HCT116 (cell line): ENCODE results near the gene ARPC5. TPM values are rescaled to one million over a fixed set of nuclear protein-coding genes. Genes with fewer than 3 reads are reported as not detected.

Experiments
- ATAC-seq: fragments of 200-7000 bp; cut with Tn5 transposase; 2 replicates; pipeline ENCODE4 v1.9.1; 2020; ENCODE audit warnings: mild to moderate bottlenecking, moderate library complexity
- BruUV-seq: library from RNA; stranded (reverse); fragments of 400-500 nt; replicated peaks from 2 replicates; lab custom pipeline; 2021; lab: Mats Ljungman, UMichigan
- CTCF ChIA-PET: fragments of 300-600 bp; sonication (Branson Sonifier 250); formaldehyde crosslinking; loops from one replicate; lab custom pipeline; 2021; ENCODE audit warnings: antibody characterized with exemption; lab: Charles Lee
- POLR2A ChIA-PET: fragments of 300-600, 350-600 bp; sonication (Branson Sonifier 250); formaldehyde crosslinking; loops from one replicate; lab custom pipeline; 2021; ENCODE audit warnings: antibody characterized with exemption; lab: Charles Lee
- RAD21 ChIA-PET, 2 experiments: fragments of 300-600 bp; sonication (Branson Sonifier 250); formaldehyde crosslinking; loops; one replicate each; lab custom pipeline; 2023; ENCODE audit warnings: low total read pairs in 2 of 2; ENCODE audit not compliant: uncharacterized antibody in 2 of 2, unreplicated experiment in 2 of 2, low non-redundant PET in 1 of 2; lab: Charles Lee
- DNase-seq: peaks from one replicate; pipeline ENCODE4 v3.0.0-alpha.2; 2010; ENCODE audit warnings: low read depth, low spot score
- H2AFZ ChIP-seq: fragments of 200-600 bp; shearing (Covaris generic), sonication (generic); 2 replicates; pipeline ENCODE4 v1.6.1; 2017; ENCODE audit warnings: low read depth, mixed run types, mixed read lengths, antibody characterized with exemption, low read length; ENCODE audit not compliant: poor library complexity, severe bottlenecking
- H3K27ac ChIP-seq: 2 replicates; pipeline ENCODE4 v1.5.1; 2012; ENCODE audit warnings: low read depth, low read length
- H3K27me3 ChIP-seq: fragments of 200-600 bp; sonication (generic); 2 replicates; pipeline ENCODE4 v1.6.1; 2016; ENCODE audit warnings: mixed run types, low read length, mixed read lengths; ENCODE audit not compliant: insufficient read depth
- H3K36me3 ChIP-seq, 2 experiments: fragments of 200-500 bp in 1 of 2; fragments of 200-600 bp in 1 of 2; sonication (Bioruptor generic) in 1 of 2; sonication (generic) in 1 of 2; 2 replicates each; pipeline versions ENCODE4 v1.5.1 to v1.6.1; 2014 to 2016; ENCODE audit warnings: low read length in 2 of 2, inconsistent platforms in 1 of 2, mixed read lengths in 1 of 2, mixed run types in 1 of 2; ENCODE audit not compliant: insufficient read depth in 2 of 2, control insufficient read depth in 1 of 2
- H3K4me1 ChIP-seq, 2 experiments: fragments of 200-600 bp in 1 of 2; sonication (generic) in 1 of 2; 2 replicates each; pipeline versions ENCODE4 v1.5.1 to v1.6.1; 2012 to 2017; ENCODE audit warnings: low read length in 2 of 2, inconsistent platforms in 1 of 2, mild to moderate bottlenecking in 1 of 2, mixed read lengths in 1 of 2, mixed run types in 1 of 2, moderate library complexity in 1 of 2; ENCODE audit not compliant: insufficient read depth in 2 of 2, control insufficient read depth in 1 of 2
- H3K4me2 ChIP-seq: fragments of 200-600 bp; sonication (generic); 2 replicates; pipeline ENCODE4 v1.6.1; 2017; ENCODE audit warnings: mixed run types, low read length, mixed read lengths
- H3K4me3 ChIP-seq, 2 experiments: fragments of 200-600 bp in 1 of 2; sonication (generic) in 1 of 2; replicated peaks in 1 of 2; 2 replicates each; pipeline ENCODE4 v1.5.1; 2011 to 2016; ENCODE audit warnings: low read length in 2 of 2, control low read depth in 1 of 2, low read depth in 1 of 2, mild to moderate bottlenecking in 1 of 2, mixed read lengths in 1 of 2, mixed run types in 1 of 2
- H3K79me2 ChIP-seq: fragments of 200-600 bp; sonication (generic); 2 replicates; pipeline ENCODE4 v1.6.1; 2017; ENCODE audit warnings: mild to moderate bottlenecking, mixed run types, low read length, moderate library complexity, mixed read lengths; ENCODE audit not compliant: insufficient read depth
- H3K9ac ChIP-seq: fragments of 200-600 bp; sonication (generic); 2 replicates; pipeline ENCODE4 v1.6.1; 2016; ENCODE audit warnings: low read length, mixed read lengths
- H3K9me2 ChIP-seq: fragments of 200-600 bp; sonication (generic), shearing (Covaris generic); 2 replicates; pipeline ENCODE4 v1.6.1; 2017; ENCODE audit warnings: mixed run types, mild to moderate bottlenecking, moderate library complexity; ENCODE audit not compliant: insufficient read depth
- H3K9me3 ChIP-seq, 2 experiments: fragments of 200-500 bp in 1 of 2; fragments of 200-600 bp in 1 of 2; sonication (Bioruptor generic) in 1 of 2; sonication (generic) in 1 of 2; 2 replicates each; pipeline ENCODE4 v1.6.1; 2014 to 2017; ENCODE audit warnings: low read length in 2 of 2, mixed read lengths in 2 of 2, inconsistent platforms in 1 of 2, low read depth in 1 of 2, mild to moderate bottlenecking in 1 of 2, mixed run types in 1 of 2, moderate library complexity in 1 of 2; ENCODE audit not compliant: control insufficient read depth in 1 of 2, insufficient read depth in 1 of 2
- H4K20me1 ChIP-seq: fragments of 200-600 bp; sonication (generic), shearing (Covaris generic); 2 replicates; pipeline ENCODE4 v1.6.1; 2017; ENCODE audit warnings: mixed run types, mild to moderate bottlenecking, moderate library complexity; ENCODE audit not compliant: insufficient read depth
- CBX3 ChIP-seq: IDR thresholded peaks from 2 replicates; pipeline ENCODE4 v1.6.1; 2012; ENCODE audit warnings: low read depth
- EGR1 ChIP-seq: IDR thresholded peaks from 2 replicates; pipeline ENCODE4 v1.6.1; 2012; ENCODE audit warnings: low read depth
- EZH2 ChIP-seq: fragments of 200-600 bp; sonication (generic); IDR thresholded peaks from 2 replicates; pipeline ENCODE4 v1.6.1; 2017; ENCODE audit warnings: antibody characterized with exemption, mixed run types
- JUND ChIP-seq: IDR thresholded peaks from 2 replicates; pipeline ENCODE4 v1.6.1; 2012
- POLR2A ChIP-seq: IDR thresholded peaks from 2 replicates; pipeline ENCODE4 v1.7.0; 2011; ENCODE audit warnings: borderline replicate concordance; ENCODE audit not compliant: insufficient read depth, insufficient read length; ENCODE audit errors: extremely low read depth
- POLR2AphosphoS5 ChIP-seq: IDR thresholded peaks from 2 replicates; pipeline ENCODE4 v1.6.1; 2011; ENCODE audit warnings: mild to moderate bottlenecking, low read depth, low read length, moderate library complexity
- RAD21 ChIP-seq: IDR thresholded peaks from 2 replicates; pipeline ENCODE4 v1.6.1; 2012; ENCODE audit warnings: low read depth, mild to moderate bottlenecking
- SIN3A ChIP-seq: IDR thresholded peaks from 2 replicates; pipeline ENCODE4 v1.6.1; 2012; ENCODE audit warnings: low read depth
- TCF7L2 ChIP-seq: IDR thresholded peaks from 2 replicates; pipeline ENCODE4 v1.7.0; 2011; ENCODE audit warnings: borderline replicate concordance, inconsistent platforms; ENCODE audit not compliant: insufficient read depth, insufficient read length; ENCODE audit errors: extremely low read depth
- YY1 ChIP-seq: IDR thresholded peaks from 2 replicates; pipeline ENCODE4 v1.6.1; 2011; ENCODE audit warnings: low read length, low read depth, moderate library complexity, mild to moderate bottlenecking; ENCODE audit not compliant: insufficient replicate concordance; ENCODE audit errors: extremely low read depth
- ZFX ChIP-seq: fragments of 450-650 bp; IDR thresholded peaks from 2 replicates; pipeline ENCODE4 v1.6.1; 2017
- ZNF274 ChIP-seq: fragments of 200-500 bp; sonication (Bioruptor generic); IDR thresholded peaks from 2 replicates; pipeline ENCODE4 v1.6.1; 2014; ENCODE audit warnings: mild to moderate bottlenecking, low read depth, low read length, inconsistent platforms
- intact Hi-C: fragments of 100-400 bp; cut with micrococcal nuclease; formaldehyde crosslinking; loops from 2 replicates; pipeline ENCODE4 v1.10.0; 2022
- total RNA-seq: library from RNA; stranded (reverse); gene quantifications from one replicate; pipeline ENCODE4 v1.2.1, GENCODE V29; 2021; ENCODE audit not compliant: unreplicated experiment
- TF ChIP-seq, protein P1 (sequence below), 3 experiments: fragments of 200-600 bp in 1 of 3; sonication (generic) in 1 of 3; IDR thresholded peaks in 2 of 3; conservative IDR thresholded peaks in 1 of 3; 2 replicates each; pipeline ENCODE4 v1.5.1; 2012 to 2017; ENCODE audit warnings: low read depth in 2 of 3, low read length in 2 of 3, antibody characterized with exemption in 1 of 3, borderline replicate concordance in 1 of 3, control low read depth in 1 of 3, mild to moderate bottlenecking in 1 of 3, mixed read lengths in 1 of 3, mixed run types in 1 of 3, moderate library complexity in 1 of 3; ENCODE audit not compliant: insufficient read depth in 1 of 3
- TF ChIP-seq, protein P2 (sequence below): IDR thresholded peaks from 2 replicates; pipeline ENCODE4 v1.6.1; 2012; ENCODE audit warnings: low read depth
- TF ChIP-seq, protein P3 (sequence below): IDR thresholded peaks from 2 replicates; pipeline ENCODE4 v1.6.1; 2012

Gene ARPC5
- total RNA-seq, 1 experiment from 2014 or later, result 71.5 TPM

DNA sequence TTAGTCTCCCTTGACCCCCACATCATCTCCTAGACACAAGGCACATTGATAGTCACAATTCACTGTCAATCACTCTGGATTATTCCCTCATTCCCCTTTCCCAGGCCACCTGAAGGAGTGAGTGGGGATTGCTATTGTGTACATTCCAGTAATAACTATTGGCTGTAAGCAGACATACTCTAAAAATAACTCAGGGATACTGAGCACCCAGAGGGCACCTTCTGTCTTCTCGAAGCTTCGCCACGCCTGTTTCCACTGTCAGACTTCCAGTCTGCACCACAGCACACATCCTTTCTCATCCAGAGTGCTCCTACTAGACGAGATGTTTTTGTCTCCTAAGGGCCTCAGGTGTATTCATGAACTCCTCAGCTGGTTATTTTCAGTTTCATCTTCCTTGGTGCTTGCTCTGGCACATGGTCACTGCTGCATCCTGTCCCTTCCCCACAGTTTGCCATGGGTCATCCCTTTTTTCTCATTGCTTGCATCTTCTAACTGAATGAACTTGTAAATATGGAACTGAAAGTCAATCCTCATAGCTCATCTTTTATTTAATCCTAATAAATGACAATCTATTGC is 18.4 kb upstream of the ARPC5 start:
- TF ChIP-seq EGR1 (no peak), POLR2AphosphoS5 (no peak), ZNF274 (no peak), SIN3A (no peak), POLR2A (no peak), EZH2 (no peak), ZFX (no peak), JUND (no peak), CBX3 (no peak), TCF7L2 (no peak), YY1 (no peak), RAD21 (no peak)
- TF ChIP-seq, protein P1, sequence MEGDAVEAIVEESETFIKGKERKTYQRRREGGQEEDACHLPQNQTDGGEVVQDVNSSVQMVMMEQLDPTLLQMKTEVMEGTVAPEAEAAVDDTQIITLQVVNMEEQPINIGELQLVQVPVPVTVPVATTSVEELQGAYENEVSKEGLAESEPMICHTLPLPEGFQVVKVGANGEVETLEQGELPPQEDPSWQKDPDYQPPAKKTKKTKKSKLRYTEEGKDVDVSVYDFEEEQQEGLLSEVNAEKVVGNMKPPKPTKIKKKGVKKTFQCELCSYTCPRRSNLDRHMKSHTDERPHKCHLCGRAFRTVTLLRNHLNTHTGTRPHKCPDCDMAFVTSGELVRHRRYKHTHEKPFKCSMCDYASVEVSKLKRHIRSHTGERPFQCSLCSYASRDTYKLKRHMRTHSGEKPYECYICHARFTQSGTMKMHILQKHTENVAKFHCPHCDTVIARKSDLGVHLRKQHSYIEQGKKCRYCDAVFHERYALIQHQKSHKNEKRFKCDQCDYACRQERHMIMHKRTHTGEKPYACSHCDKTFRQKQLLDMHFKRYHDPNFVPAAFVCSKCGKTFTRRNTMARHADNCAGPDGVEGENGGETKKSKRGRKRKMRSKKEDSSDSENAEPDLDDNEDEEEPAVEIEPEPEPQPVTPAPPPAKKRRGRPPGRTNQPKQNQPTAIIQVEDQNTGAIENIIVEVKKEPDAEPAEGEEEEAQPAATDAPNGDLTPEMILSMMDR (IDR thresholded peaks at IDR 0.05 in 2 of 3, conservative IDR thresholded peaks at IDR 0.05 in 1 of 3; ENCODE audit: borderline replicate concordance in 1 of 3, insufficient read depth in 1 of 3, low read depth in 2 of 3, low read length in 2 of 3), result no peak
- TF ChIP-seq, protein P2, sequence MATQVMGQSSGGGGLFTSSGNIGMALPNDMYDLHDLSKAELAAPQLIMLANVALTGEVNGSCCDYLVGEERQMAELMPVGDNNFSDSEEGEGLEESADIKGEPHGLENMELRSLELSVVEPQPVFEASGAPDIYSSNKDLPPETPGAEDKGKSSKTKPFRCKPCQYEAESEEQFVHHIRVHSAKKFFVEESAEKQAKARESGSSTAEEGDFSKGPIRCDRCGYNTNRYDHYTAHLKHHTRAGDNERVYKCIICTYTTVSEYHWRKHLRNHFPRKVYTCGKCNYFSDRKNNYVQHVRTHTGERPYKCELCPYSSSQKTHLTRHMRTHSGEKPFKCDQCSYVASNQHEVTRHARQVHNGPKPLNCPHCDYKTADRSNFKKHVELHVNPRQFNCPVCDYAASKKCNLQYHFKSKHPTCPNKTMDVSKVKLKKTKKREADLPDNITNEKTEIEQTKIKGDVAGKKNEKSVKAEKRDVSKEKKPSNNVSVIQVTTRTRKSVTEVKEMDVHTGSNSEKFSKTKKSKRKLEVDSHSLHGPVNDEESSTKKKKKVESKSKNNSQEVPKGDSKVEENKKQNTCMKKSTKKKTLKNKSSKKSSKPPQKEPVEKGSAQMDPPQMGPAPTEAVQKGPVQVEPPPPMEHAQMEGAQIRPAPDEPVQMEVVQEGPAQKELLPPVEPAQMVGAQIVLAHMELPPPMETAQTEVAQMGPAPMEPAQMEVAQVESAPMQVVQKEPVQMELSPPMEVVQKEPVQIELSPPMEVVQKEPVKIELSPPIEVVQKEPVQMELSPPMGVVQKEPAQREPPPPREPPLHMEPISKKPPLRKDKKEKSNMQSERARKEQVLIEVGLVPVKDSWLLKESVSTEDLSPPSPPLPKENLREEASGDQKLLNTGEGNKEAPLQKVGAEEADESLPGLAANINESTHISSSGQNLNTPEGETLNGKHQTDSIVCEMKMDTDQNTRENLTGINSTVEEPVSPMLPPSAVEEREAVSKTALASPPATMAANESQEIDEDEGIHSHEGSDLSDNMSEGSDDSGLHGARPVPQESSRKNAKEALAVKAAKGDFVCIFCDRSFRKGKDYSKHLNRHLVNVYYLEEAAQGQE, result no peak
- TF ChIP-seq, protein P3, sequence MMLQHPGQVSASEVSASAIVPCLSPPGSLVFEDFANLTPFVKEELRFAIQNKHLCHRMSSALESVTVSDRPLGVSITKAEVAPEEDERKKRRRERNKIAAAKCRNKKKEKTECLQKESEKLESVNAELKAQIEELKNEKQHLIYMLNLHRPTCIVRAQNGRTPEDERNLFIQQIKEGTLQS, result no peak
- Histone ChIP-seq H3K79me2 (no peaks in the 10 kb centered on the region), H3K27me3 (no peaks in the 10 kb centered on the region), H3K27ac (no peak overlapping the region), H3K9me3 (no peaks in the 10 kb centered on the region), H3K4me2 (no peak overlapping the region), H3K4me1 (0 out of 4 replicates have a peak, but pooled peaks cover 0 to 3% of the 10 kb centered on the region in 2 experiments), H3K9ac (no peak overlapping the region), H3K36me3 (no peaks in the 10 kb centered on the region), H4K20me1 (no peaks in the 10 kb centered on the region), H3K4me3 (no peak overlapping the region), H2AFZ (no peak overlapping the region), H3K9me2 (no peaks in the 10 kb centered on the region)
- no peak for ATAC-seq
- no TSS peak for BruUV-seq
- DNase-seq, result no peak
- ChIA-PET CTCF (interaction anchor here (1.3 to 4.3 kb wide), 2 partner anchors 31 to 261 kb away, joined by 9 to 83 read pairs; no protein-coding TSS in a partner anchor), POLR2A (no interaction called here), RAD21 (no interaction called here)
- intact Hi-C loops, result no loop called here
